ENCODE measurements around the gene IFI27L2.

Gene IFI27L2

DNA sequence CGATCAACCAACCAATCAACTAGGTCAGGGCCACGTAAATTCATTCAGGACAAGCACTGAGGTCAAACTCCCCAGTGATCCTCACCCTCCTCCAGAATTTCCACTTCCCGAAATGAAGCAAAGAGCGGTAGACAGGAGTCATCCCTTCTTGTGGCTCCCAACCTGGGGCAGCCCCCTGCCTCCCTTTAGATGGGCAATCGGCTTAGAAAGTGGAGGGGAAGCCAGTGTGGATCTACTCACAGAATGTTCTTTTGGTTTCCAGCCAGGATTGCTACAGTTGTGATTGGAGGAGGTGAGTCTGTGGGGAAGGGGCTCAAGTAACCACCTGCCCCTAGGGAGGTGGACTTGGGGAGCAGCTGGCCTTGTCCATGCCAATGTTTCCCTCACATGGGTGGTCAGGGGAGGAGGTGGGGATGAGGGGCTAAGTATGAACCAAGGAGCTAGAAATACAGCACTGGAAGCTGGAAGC lies 14.8 kb downstream of the IFI27L2 start:
- Histone ChIP-seq H3K4me3 (ENCODE audit: low read length) (no peak overlapping the region), H4K20me1 (ENCODE audit: insufficient read depth, low read length) (no peaks in the 10 kb centered on the region), H3K4me1 (ENCODE audit: low read length) (no peaks in the 10 kb centered on the region), H3K79me2 (ENCODE audit: low read length) (no peaks in the 10 kb centered on the region), H3K36me3 (replicated peaks; ENCODE audit: low read depth, low read length) (no peaks in the 10 kb centered on the region), H3K9ac (ENCODE audit: low read length) (no peak overlapping the region), H2AFZ (ENCODE audit: low read depth, low read length) (no peak overlapping the region), H3K27me3 (ENCODE audit: low read depth, low read length) (0 out of 2 replicates have a peak, but pooled peaks cover 4% of the 10 kb centered on the region), H3K4me2 (ENCODE audit: low read length) (no peak overlapping the region), H3K27ac (ENCODE audit: low read length) (no peak overlapping the region), H3K9me3 (ENCODE audit: insufficient read depth, low read length) (no peaks in the 10 kb centered on the region)
- TF ChIP-seq EZH2phosphoT487 (IDR thresholded peaks at IDR 0.05; ENCODE audit: low read depth): no peak
- TF ChIP-seq, protein P1, sequence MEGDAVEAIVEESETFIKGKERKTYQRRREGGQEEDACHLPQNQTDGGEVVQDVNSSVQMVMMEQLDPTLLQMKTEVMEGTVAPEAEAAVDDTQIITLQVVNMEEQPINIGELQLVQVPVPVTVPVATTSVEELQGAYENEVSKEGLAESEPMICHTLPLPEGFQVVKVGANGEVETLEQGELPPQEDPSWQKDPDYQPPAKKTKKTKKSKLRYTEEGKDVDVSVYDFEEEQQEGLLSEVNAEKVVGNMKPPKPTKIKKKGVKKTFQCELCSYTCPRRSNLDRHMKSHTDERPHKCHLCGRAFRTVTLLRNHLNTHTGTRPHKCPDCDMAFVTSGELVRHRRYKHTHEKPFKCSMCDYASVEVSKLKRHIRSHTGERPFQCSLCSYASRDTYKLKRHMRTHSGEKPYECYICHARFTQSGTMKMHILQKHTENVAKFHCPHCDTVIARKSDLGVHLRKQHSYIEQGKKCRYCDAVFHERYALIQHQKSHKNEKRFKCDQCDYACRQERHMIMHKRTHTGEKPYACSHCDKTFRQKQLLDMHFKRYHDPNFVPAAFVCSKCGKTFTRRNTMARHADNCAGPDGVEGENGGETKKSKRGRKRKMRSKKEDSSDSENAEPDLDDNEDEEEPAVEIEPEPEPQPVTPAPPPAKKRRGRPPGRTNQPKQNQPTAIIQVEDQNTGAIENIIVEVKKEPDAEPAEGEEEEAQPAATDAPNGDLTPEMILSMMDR (IDR thresholded peaks at IDR 0.05; ENCODE audit: low read depth, low read length): no peak

DNA sequence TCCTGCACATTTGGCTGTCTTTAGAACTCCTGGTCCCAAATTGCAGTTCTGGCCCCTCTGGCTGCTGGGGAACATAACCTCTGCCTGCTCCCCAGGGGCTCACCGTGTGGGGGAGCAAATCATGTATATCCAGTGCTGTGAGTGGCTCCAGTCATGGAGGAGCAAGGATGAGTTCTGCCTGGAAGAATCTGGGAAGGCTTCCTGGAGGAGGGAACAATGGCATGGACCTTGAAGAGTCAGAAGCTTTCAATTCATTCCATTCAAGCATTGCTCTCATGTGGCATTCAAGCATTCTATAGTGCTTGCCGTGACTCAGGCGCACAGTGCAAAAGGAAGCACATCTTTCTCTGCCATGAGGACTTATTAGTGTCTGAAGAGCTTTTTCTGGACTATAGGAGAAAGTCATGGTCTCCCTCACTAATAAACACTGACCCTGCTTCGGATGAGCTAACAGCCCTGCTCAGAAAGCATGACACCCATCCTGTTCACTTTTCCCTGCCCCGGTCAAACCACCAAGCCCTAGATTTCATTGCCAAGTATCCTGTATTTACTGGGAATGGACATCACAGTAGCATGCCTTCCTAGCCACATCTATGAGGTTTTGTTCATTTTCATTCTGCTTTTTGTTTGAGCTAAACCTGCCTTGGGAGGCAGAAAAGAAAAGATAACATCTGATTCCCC lies 15.4 kb downstream of the IFI27L2 start:
- H3K9ac ChIP-seq (ENCODE audit: low read length): no peak overlapping the region
- no peaks in the 10 kb centered on the region for H3K79me2 ChIP-seq (ENCODE audit: low read length)
- no peaks in the 10 kb centered on the region for H3K4me1 ChIP-seq (ENCODE audit: low read length)
- no peak overlapping the region for H3K27ac ChIP-seq (ENCODE audit: low read length)
- no peaks in the 10 kb centered on the region for H4K20me1 ChIP-seq (ENCODE audit: insufficient read depth, low read length)
- no peaks in the 10 kb centered on the region for H3K9me3 ChIP-seq (ENCODE audit: insufficient read depth, low read length)
- no peak overlapping the region for H2AFZ ChIP-seq (ENCODE audit: low read depth, low read length)
- TF ChIP-seq, protein P1 (IDR thresholded peaks at IDR 0.05; ENCODE audit: low read depth, low read length): no peak
- TF ChIP-seq EZH2phosphoT487 (IDR thresholded peaks at IDR 0.05; ENCODE audit: low read depth): no peak
- H3K27me3 ChIP-seq (ENCODE audit: low read depth, low read length): 0 out of 2 replicates have a peak, but pooled peaks cover 4% of the 10 kb centered on the region
- H3K4me2 ChIP-seq (ENCODE audit: low read length): no peak overlapping the region
- H3K36me3 ChIP-seq (replicated peaks; ENCODE audit: low read depth, low read length): no peaks in the 10 kb centered on the region
- H3K4me3 ChIP-seq (ENCODE audit: low read length): no peak overlapping the region

DNA sequence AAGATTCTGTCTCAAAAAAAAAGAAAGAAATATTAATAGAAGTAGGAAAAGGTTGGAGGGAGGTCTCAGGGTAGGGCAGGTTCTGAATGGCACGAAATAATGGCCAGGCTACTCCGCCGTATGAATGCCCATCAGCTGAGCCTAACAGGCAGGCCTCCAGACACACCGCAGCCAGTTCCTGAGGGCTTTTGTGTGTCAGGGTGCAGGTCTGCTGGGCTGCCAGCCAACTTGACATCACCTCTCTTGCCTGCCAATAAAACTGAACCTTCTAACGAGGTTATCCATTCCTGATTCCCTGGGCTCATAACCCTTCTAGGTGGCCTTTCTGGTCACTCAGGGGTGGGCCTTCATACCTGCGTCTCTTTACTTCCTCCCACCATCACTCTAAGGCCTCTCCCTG lies 15.9 kb downstream of the IFI27L2 start:
- no peak for TF ChIP-seq EZH2phosphoT487 (IDR thresholded peaks at IDR 0.05; ENCODE audit: low read depth)
- TF ChIP-seq, protein P1 (IDR thresholded peaks at IDR 0.05; ENCODE audit: low read depth, low read length): no peak
- Histone ChIP-seq H2AFZ (ENCODE audit: low read depth, low read length) (no peak overlapping the region), H3K9ac (ENCODE audit: low read length) (no peak overlapping the region), H3K36me3 (replicated peaks; ENCODE audit: low read depth, low read length) (no peaks in the 10 kb centered on the region), H3K27me3 (ENCODE audit: low read depth, low read length) (0 out of 2 replicates have a peak, but pooled peaks cover 4% of the 10 kb centered on the region), H3K9me3 (ENCODE audit: insufficient read depth, low read length) (no peaks in the 10 kb centered on the region), H3K79me2 (ENCODE audit: low read length) (no peaks in the 10 kb centered on the region), H3K4me2 (ENCODE audit: low read length) (no peak overlapping the region), H3K27ac (ENCODE audit: low read length) (no peak overlapping the region), H4K20me1 (ENCODE audit: insufficient read depth, low read length) (no peaks in the 10 kb centered on the region), H3K4me3 (ENCODE audit: low read length) (no peak overlapping the region), H3K4me1 (ENCODE audit: low read length) (no peaks in the 10 kb centered on the region)

DNA sequence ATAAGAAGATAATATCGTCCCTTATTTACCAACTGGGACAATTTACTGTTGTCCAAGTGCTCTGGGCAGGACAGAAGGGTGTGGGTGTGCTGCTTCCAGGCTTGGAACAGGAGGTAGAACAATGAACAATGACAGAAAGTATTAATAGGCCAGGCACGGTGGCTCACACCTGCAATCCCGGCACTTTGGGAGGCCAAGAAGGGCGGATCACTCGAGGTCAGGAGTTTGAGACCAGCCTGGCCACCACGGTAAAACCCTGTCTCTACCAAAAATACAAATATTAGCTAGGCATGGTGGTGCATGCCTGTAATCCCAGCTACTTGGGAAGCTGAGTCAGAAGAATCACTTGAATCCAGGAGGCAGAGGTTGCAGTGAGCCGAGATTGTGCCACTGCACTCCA lies 16.3 kb downstream of the IFI27L2 start:
- no peak overlapping the region for H3K4me3 ChIP-seq (ENCODE audit: low read length)
- H3K27ac ChIP-seq (ENCODE audit: low read length): no peak overlapping the region
- H3K9me3 ChIP-seq (ENCODE audit: insufficient read depth, low read length): no peaks in the 10 kb centered on the region
- TF ChIP-seq EZH2phosphoT487 (IDR thresholded peaks at IDR 0.05; ENCODE audit: low read depth): no peak
- TF ChIP-seq, protein P1 (IDR thresholded peaks at IDR 0.05; ENCODE audit: low read depth, low read length): no peak
- no peaks in the 10 kb centered on the region for H3K36me3 ChIP-seq (replicated peaks; ENCODE audit: low read depth, low read length)
- H3K4me1 ChIP-seq (ENCODE audit: low read length): no peaks in the 10 kb centered on the region
- 0 out of 2 replicates have a peak, but pooled peaks cover 4% of the 10 kb centered on the region for H3K27me3 ChIP-seq (ENCODE audit: low read depth, low read length)
- H4K20me1 ChIP-seq (ENCODE audit: insufficient read depth, low read length): no peaks in the 10 kb centered on the region
- H3K9ac ChIP-seq (ENCODE audit: low read length): no peak overlapping the region
- H3K4me2 ChIP-seq (ENCODE audit: low read length): no peak overlapping the region
- no peak overlapping the region for H2AFZ ChIP-seq (ENCODE audit: low read depth, low read length)
- no peaks in the 10 kb centered on the region for H3K79me2 ChIP-seq (ENCODE audit: low read length)

All from OCI-LY3 (cell line).